ENCODE data around the gene SMCHD1. TPM values are rescaled to one million over a fixed set of nuclear protein-coding genes. Genes with fewer than 3 reads are reported as not detected.

The SMCHD1 gene
- total RNA-seq, 1 experiment from 2014 or later: 33.0 TPM

- TF ChIP-seq ELF4 (CRISPR knock-in tag; IDR thresholded peaks at IDR 0.05; ENCODE audit: low read depth) (no peak), ZNF219 (CRISPR knock-in tag; IDR thresholded peaks at IDR 0.05; ENCODE audit: borderline replicate concordance) (no peak), FOXK1 (CRISPR knock-in tag; IDR thresholded peaks at IDR 0.05) (no peak), NFATC4 (CRISPR knock-in tag; IDR thresholded peaks at IDR 0.05) (no peak), GABPB1 (CRISPR knock-in tag; IDR thresholded peaks at IDR 0.05) (no peak), TP53 (CRISPR knock-in tag; IDR thresholded peaks at IDR 0.05) (no peak), ZNF671 (CRISPR knock-in tag; IDR thresholded peaks at IDR 0.05) (no peak), ZNF138 (CRISPR knock-in tag; conservative IDR thresholded peaks at IDR 0.05) (no peak), ZNF317 (CRISPR knock-in tag; IDR thresholded peaks at IDR 0.05; ENCODE audit: borderline replicate concordance, low read depth) (no peak), ATF6 (CRISPR knock-in tag; IDR thresholded peaks at IDR 0.05) (no peak), JUN (CRISPR knock-in tag; IDR thresholded peaks at IDR 0.05) (no peak), ZNF423 (CRISPR knock-in tag; IDR thresholded peaks at IDR 0.05) (no peak)
- TF ChIP-seq, protein P1, sequence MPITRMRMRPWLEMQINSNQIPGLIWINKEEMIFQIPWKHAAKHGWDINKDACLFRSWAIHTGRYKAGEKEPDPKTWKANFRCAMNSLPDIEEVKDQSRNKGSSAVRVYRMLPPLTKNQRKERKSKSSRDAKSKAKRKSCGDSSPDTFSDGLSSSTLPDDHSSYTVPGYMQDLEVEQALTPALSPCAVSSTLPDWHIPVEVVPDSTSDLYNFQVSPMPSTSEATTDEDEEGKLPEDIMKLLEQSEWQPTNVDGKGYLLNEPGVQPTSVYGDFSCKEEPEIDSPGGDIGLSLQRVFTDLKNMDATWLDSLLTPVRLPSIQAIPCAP (CRISPR knock-in tag; IDR thresholded peaks at IDR 0.05): no peak
- TF ChIP-seq, protein P2, sequence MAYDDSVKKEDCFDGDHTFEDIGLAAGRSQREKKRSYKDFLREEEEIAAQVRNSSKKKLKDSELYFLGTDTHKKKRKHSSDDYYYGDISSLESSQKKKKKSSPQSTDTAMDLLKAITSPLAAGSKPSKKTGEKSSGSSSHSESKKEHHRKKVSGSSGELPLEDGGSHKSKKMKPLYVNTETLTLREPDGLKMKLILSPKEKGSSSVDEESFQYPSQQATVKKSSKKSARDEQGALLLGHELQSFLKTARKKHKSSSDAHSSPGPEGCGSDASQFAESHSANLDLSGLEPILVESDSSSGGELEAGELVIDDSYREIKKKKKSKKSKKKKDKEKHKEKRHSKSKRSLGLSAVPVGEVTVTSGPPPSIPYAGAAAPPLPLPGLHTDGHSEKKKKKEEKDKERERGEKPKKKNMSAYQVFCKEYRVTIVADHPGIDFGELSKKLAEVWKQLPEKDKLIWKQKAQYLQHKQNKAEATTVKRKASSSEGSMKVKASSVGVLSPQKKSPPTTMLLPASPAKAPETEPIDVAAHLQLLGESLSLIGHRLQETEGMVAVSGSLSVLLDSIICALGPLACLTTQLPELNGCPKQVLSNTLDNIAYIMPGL (CRISPR knock-in tag; IDR thresholded peaks at IDR 0.05): no peak
- TF ChIP-seq, protein P3, sequence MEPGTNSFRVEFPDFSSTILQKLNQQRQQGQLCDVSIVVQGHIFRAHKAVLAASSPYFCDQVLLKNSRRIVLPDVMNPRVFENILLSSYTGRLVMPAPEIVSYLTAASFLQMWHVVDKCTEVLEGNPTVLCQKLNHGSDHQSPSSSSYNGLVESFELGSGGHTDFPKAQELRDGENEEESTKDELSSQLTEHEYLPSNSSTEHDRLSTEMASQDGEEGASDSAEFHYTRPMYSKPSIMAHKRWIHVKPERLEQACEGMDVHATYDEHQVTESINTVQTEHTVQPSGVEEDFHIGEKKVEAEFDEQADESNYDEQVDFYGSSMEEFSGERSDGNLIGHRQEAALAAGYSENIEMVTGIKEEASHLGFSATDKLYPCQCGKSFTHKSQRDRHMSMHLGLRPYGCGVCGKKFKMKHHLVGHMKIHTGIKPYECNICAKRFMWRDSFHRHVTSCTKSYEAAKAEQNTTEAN (CRISPR knock-in tag; IDR thresholded peaks at IDR 0.05): no peak
- peak overlapping the region; percentile 66 for H3K27ac Mint-ChIP-seq
- H3K36me3 Mint-ChIP-seq: peaks cover 26% of the 10 kb centered on the region
- ATAC-seq (no peak), DNase-seq (ENCODE audit: low spot score) (no peak)
- H3K4me3 Mint-ChIP-seq: no peak overlapping the region
- no peaks in the 10 kb centered on the region for H3K4me1 Mint-ChIP-seq
- ChIA-PET POLR2A (no interaction called here), CTCF (no interaction called here)
- H3K9me3 Mint-ChIP-seq: no peaks in the 10 kb centered on the region
- H3K27me3 Mint-ChIP-seq (ENCODE audit: low read depth): no peaks in the 10 kb centered on the region
Observed at GRCh38 chr18:2617401-2617998, 38.0 kb upstream of the SMCHD1 start.

DNA sequence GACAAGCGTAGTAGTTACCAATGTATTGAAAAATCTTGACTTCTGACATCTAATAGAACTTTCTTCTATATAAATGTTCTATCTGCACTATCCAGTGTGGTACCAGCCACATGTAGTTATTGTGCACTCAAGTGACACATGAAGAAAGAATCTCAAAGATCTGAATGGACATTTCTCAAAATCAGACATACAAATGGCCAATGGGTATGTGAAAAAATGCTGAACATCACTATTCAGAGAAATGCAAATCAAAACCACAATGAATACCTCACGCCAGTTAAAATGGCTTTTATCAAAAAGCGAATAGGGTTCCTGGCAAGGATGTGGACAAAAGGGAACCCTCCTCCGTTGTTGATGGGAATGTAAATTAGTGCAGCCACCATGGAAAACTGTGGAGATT lies 37.5 kb upstream of the SMCHD1 start:
- ChIA-PET CTCF (no interaction called here), POLR2A (no interaction called here)
- Mint-ChIP-seq H3K27ac (peak overlapping the region; percentile 16; the same call in 1 of the 2 replicates), H3K36me3 (peaks cover 22% of the 10 kb centered on the region), H3K27me3 (ENCODE audit: low read depth) (no peaks in the 10 kb centered on the region), H3K4me3 (no peak overlapping the region), H3K4me1 (no peaks in the 10 kb centered on the region), H3K9me3 (no peaks in the 10 kb centered on the region)
- ATAC-seq (no peak), DNase-seq (ENCODE audit: low spot score) (no peak)
- no peak for TF ChIP-seq HMGA2 (CRISPR knock-in tag; IDR thresholded peaks at IDR 0.05)
- TF ChIP-seq CREB1 (CRISPR knock-in tag; IDR thresholded peaks at IDR 0.05): no peak
- TF ChIP-seq ZNF396 (CRISPR knock-in tag; IDR thresholded peaks at IDR 0.05; ENCODE audit: borderline replicate concordance): no peak
- TF ChIP-seq ZNF263 (CRISPR knock-in tag; IDR thresholded peaks at IDR 0.05; ENCODE audit: low read depth): no peak
- TF ChIP-seq ESRRA (CRISPR knock-in tag; IDR thresholded peaks at IDR 0.05; ENCODE audit: borderline replicate concordance): no peak
- TF ChIP-seq ATF3 (CRISPR knock-in tag; conservative IDR thresholded peaks at IDR 0.05): no peak
- TF ChIP-seq, protein P4, sequence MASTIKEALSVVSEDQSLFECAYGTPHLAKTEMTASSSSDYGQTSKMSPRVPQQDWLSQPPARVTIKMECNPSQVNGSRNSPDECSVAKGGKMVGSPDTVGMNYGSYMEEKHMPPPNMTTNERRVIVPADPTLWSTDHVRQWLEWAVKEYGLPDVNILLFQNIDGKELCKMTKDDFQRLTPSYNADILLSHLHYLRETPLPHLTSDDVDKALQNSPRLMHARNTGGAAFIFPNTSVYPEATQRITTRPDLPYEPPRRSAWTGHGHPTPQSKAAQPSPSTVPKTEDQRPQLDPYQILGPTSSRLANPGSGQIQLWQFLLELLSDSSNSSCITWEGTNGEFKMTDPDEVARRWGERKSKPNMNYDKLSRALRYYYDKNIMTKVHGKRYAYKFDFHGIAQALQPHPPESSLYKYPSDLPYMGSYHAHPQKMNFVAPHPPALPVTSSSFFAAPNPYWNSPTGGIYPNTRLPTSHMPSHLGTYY (CRISPR knock-in tag; IDR thresholded peaks at IDR 0.05): no peak
- TF ChIP-seq, protein P5, sequence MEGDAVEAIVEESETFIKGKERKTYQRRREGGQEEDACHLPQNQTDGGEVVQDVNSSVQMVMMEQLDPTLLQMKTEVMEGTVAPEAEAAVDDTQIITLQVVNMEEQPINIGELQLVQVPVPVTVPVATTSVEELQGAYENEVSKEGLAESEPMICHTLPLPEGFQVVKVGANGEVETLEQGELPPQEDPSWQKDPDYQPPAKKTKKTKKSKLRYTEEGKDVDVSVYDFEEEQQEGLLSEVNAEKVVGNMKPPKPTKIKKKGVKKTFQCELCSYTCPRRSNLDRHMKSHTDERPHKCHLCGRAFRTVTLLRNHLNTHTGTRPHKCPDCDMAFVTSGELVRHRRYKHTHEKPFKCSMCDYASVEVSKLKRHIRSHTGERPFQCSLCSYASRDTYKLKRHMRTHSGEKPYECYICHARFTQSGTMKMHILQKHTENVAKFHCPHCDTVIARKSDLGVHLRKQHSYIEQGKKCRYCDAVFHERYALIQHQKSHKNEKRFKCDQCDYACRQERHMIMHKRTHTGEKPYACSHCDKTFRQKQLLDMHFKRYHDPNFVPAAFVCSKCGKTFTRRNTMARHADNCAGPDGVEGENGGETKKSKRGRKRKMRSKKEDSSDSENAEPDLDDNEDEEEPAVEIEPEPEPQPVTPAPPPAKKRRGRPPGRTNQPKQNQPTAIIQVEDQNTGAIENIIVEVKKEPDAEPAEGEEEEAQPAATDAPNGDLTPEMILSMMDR (IDR thresholded peaks at IDR 0.05): no peak
- TF ChIP-seq ELF4 (CRISPR knock-in tag; IDR thresholded peaks at IDR 0.05; ENCODE audit: low read depth): no peak
- TF ChIP-seq MAX (CRISPR knock-in tag; IDR thresholded peaks at IDR 0.05): no peak
- TF ChIP-seq ATF6 (CRISPR knock-in tag; IDR thresholded peaks at IDR 0.05): no peak
- TF ChIP-seq GTF2I (CRISPR knock-in tag; conservative IDR thresholded peaks at IDR 0.05): no peak
